GM12878 (cell line): ENCODE data around the gene TAF13. TPM values are rescaled to one million over a fixed set of nuclear protein-coding genes. Genes with fewer than 3 reads are reported as not detected.

Experiments
- ATAC-seq: fragments of 200-7000 bp; cut with Tn5 transposase; 3 replicates; pipeline ENCODE4 v1.9.1; 2020; ENCODE audit warnings: mild to moderate bottlenecking, moderate library complexity
- BruUV-seq: library from RNA; stranded (reverse); fragments of 400-500 nt; replicated peaks from 2 replicates; lab custom pipeline; 2021; lab: Mats Ljungman, UMichigan
- CTCF ChIA-PET: fragments of 300-600 bp; sonication (Branson Sonifier 250); formaldehyde crosslinking; extraction: SDS; loops from one replicate; lab custom pipeline; 2021; ENCODE audit warnings: inconsistent platforms; lab: Yijun Ruan, JAX
- POLR2A ChIA-PET: fragments of 350-600 bp; formaldehyde crosslinking; extraction: SDS; loops from one replicate; lab custom pipeline; 2021; ENCODE audit warnings: inconsistent platforms; lab: Charles Lee
- RAD21 ChIA-PET: fragments of 300-600 bp; sonication (Branson Sonifier 250); formaldehyde crosslinking; loops from one replicate; lab custom pipeline; 2023; ENCODE audit warnings: antibody characterized with exemption; ENCODE audit not compliant: unreplicated experiment; lab: Charles Lee
- SMC1A ChIA-PET: fragments of 300-600 bp; sonication (Branson Sonifier 250); formaldehyde crosslinking; loops from one replicate; lab custom pipeline; 2023; ENCODE audit not compliant: unreplicated experiment, uncharacterized antibody; lab: Charles Lee
- DNase-seq: peaks from one replicate; pipeline ENCODE4 v3.0.0-alpha.2; 2011; ENCODE audit warnings: low read depth, low spot score
- FAIRE-seq: peaks from 3 replicates; lab custom pipeline; 2011; peaks lifted over from hg19 to GRCh38; lab: Jason Lieb, UNC
- H2AFZ ChIP-seq: 2 replicates; pipeline ENCODE4 v1.6.0; 2011; ENCODE audit warnings: low read depth, low read length, control low read depth; ENCODE audit not compliant: control insufficient read depth
- H3K27ac ChIP-seq: 2 replicates; pipeline ENCODE4 v1.5.1; 2011; ENCODE audit warnings: control low read depth; ENCODE audit not compliant: control insufficient read depth, insufficient read depth
- H3K27me3 ChIP-seq, 2 experiments: replicated peaks in 1 of 2; 2 replicates each; pipeline versions ENCODE4 v1.6.0 to v1.6.1; 2011; ENCODE audit warnings: low read length in 1 of 2; ENCODE audit not compliant: control insufficient read depth in 2 of 2, insufficient read depth in 2 of 2
- H3K36me3 ChIP-seq, 2 experiments: 2 replicates each; pipeline ENCODE4 v1.5.1; 2011; ENCODE audit warnings: low read length in 1 of 2; ENCODE audit not compliant: control insufficient read depth in 2 of 2, insufficient read depth in 2 of 2
- H3K4me1 ChIP-seq: 2 replicates; pipeline ENCODE4 v1.6.1; 2011; ENCODE audit warnings: mild to moderate bottlenecking, low read length, moderate library complexity, mixed read lengths; ENCODE audit not compliant: control insufficient read depth, insufficient read depth
- H3K4me2 ChIP-seq: 2 replicates; pipeline ENCODE4 v1.6.0; 2011; ENCODE audit warnings: control low read depth; ENCODE audit not compliant: control insufficient read depth, insufficient read depth
- H3K4me3 ChIP-seq: fragments of 200-600 bp; sonication (generic); 2 replicates; pipeline ENCODE4 v1.5.1; 2016
- H3K79me2 ChIP-seq: 2 replicates; pipeline ENCODE4 v1.6.0; 2011; ENCODE audit warnings: low read length; ENCODE audit not compliant: control insufficient read depth, insufficient read depth
- H3K9ac ChIP-seq: 2 replicates; pipeline ENCODE4 v1.8.0; 2011; ENCODE audit warnings: low read length, control low read depth, mixed read lengths; ENCODE audit not compliant: control insufficient read depth, insufficient read depth
- H3K9me3 ChIP-seq: replicated peaks from 3 replicates; pipeline ENCODE4 v1.5.1; 2011; ENCODE audit warnings: mild to moderate bottlenecking, low read length; ENCODE audit not compliant: control insufficient read depth, insufficient read depth
- H4K20me1 ChIP-seq: 2 replicates; pipeline ENCODE4 v1.6.0; 2011; ENCODE audit not compliant: control insufficient read depth, insufficient read depth
- ATF7 ChIP-seq: fragments of 450-650 bp; IDR thresholded peaks from 2 replicates; pipeline ENCODE4 v1.6.1; 2016; ENCODE audit warnings: low read depth, mild to moderate bottlenecking
- BACH1 ChIP-seq: fragments of 450-650 bp; IDR thresholded peaks from 2 replicates; pipeline ENCODE4 v1.6.1; 2017; ENCODE audit warnings: mild to moderate bottlenecking, borderline replicate concordance
- BMI1 ChIP-seq: fragments of 450-650 bp; IDR thresholded peaks from 2 replicates; pipeline ENCODE4 v1.6.1; 2016; ENCODE audit warnings: mild to moderate bottlenecking, moderate library complexity, borderline replicate concordance
- CBX5 ChIP-seq: sonication (generic); IDR thresholded peaks from 2 replicates; pipeline ENCODE4 v1.6.1; 2016; ENCODE audit warnings: low read depth, moderate library complexity, mild to moderate bottlenecking, inconsistent platforms
- CREM ChIP-seq: IDR thresholded peaks from 2 replicates; pipeline ENCODE4 v1.6.1; 2014; ENCODE audit warnings: antibody characterized with exemption, low read depth
- ESRRA ChIP-seq: IDR thresholded peaks from 2 replicates; pipeline ENCODE4 v1.6.1; 2012; ENCODE audit warnings: mild to moderate bottlenecking, low read length, improper control_type of control experiment
- GATAD2B ChIP-seq: fragments of 450-650 bp; conservative IDR thresholded peaks from 2 replicates; pipeline ENCODE4 v1.6.1; 2017; ENCODE audit warnings: low read depth, mild to moderate bottlenecking, moderate library complexity
- IKZF1 ChIP-seq: fragments of 450-650 bp; conservative IDR thresholded peaks from 2 replicates; pipeline ENCODE4 v1.6.1; 2017; ENCODE audit warnings: antibody characterized with exemption, mild to moderate bottlenecking
- IRF4 ChIP-seq: IDR thresholded peaks from 2 replicates; pipeline ENCODE4 v1.6.1; 2011; ENCODE audit warnings: low read depth, low read length
- RB1 ChIP-seq: fragments of 450-650 bp; formaldehyde crosslinking; IDR thresholded peaks from 2 replicates; pipeline ENCODE4 v1.6.1; 2017; ENCODE audit warnings: mild to moderate bottlenecking, borderline replicate concordance
- RUNX3 ChIP-seq: IDR thresholded peaks from 2 replicates; pipeline ENCODE4 v1.6.1; 2012; ENCODE audit warnings: low read length, inconsistent platforms
- SREBF2 ChIP-seq: IDR thresholded peaks from 2 replicates; pipeline ENCODE4 v1.6.1; 2012; ENCODE audit warnings: mild to moderate bottlenecking, low read length
- TCF12 ChIP-seq: IDR thresholded peaks from 2 replicates; pipeline ENCODE4 v1.6.1; 2011; ENCODE audit warnings: low read depth, mild to moderate bottlenecking, low read length
- ZNF207 ChIP-seq: fragments of 450-650 bp; IDR thresholded peaks from 2 replicates; pipeline ENCODE4 v1.6.1; 2014; ENCODE audit warnings: antibody characterized with exemption, mild to moderate bottlenecking, borderline replicate concordance
- ZNF384 ChIP-seq: IDR thresholded peaks from 2 replicates; pipeline ENCODE4 v1.6.1; 2012; ENCODE audit warnings: low read depth, mild to moderate bottlenecking, low read length, improper control_type of control experiment, borderline replicate concordance
- WGBS: methylation state at CpG from one replicate; pipeline ENCODE4 v1.1.6; 2016; ENCODE audit warnings: low lambda C conversion rate; ENCODE audit not compliant: insufficient replicate concordance, insufficient coverage; ENCODE audit errors: missing lambda C conversion rate; 5-methylcytosine and 5-hydroxymethylcytosine counted together
- in situ Hi-C: fragments of 300-500 bp; cut with MboI; formaldehyde crosslinking; loops from 9 replicates; pipeline ENCODE4 v1.14.3; 2018; ENCODE audit warnings: mixed read lengths
- intact Hi-C: fragments of 100-400 bp; cut with micrococcal nuclease; formaldehyde crosslinking; loops from one replicate; pipeline ENCODE4 v1.14.2; 2022; ENCODE audit not compliant: unreplicated experiment
- polyA plus RNA-seq, 11 experiments: library from polyadenylated mRNA; depleted of rRNA in 4 of 11; unstranded in 6 of 11; stranded (reverse) in 5 of 11; fragments of >200 nt; fragmentation: Nextera tagmentation in 4 of 11; fragmentation: Illumina TruSeq in 1 of 11; extraction: Ambion mirVana in 4 of 11; extraction: Trizol in 1 of 11; gene quantifications; 1 replicate in 1 of 11; 2 replicates in 10 of 11; pipeline versions ENCODE4 v1.2.1 to v1.2.3, GENCODE V29; 2011 to 2016; ENCODE audit warnings: inconsistent platforms in 2 of 11, missing spikeins in 2 of 11, low read depth in 1 of 11
- total RNA-seq, 4 experiments: library from RNA; depleted of rRNA in 3 of 4; stranded (reverse); fragments of >200 nt in 3 of 4; fragmentation: Illumina TruSeq in 1 of 4; extraction: Trizol in 1 of 4; gene quantifications; 2 replicates each; pipeline versions ENCODE4 v1.2.1 to v1.2.3, GENCODE V29; 2013 to 2021
- TF ChIP-seq, protein P1 (sequence below): IDR thresholded peaks from 2 replicates; pipeline ENCODE4 v1.6.1; 2012; ENCODE audit warnings: improper control_type of control experiment, low read depth, low read length; ENCODE audit not compliant: insufficient replicate concordance
- TF ChIP-seq, protein P2 (sequence below): IDR thresholded peaks from 2 replicates; pipeline ENCODE4 v1.6.1; 2012; ENCODE audit warnings: low read length, inconsistent platforms
- TF ChIP-seq, protein P3 (sequence below): IDR thresholded peaks from 2 replicates; pipeline ENCODE4 v1.6.1; 2011; ENCODE audit warnings: low read depth, low read length, improper control_type of control experiment, borderline replicate concordance

TAF13 gene
- total and polyA plus RNA-seq, 10 of the 15 experiments (the other 5 are each of a cell fraction or from before 2014, with no cell fraction given) = 8.1 to 30.6 (median 18.0) TPM

- no peak for TF ChIP-seq TCF12
- no peak for TF ChIP-seq BACH1
- no peak for TF ChIP-seq GATAD2B
These were observed 44.6 kb upstream of the TAF13 start (continued) for GRCh38 chr1:109120356-109120755.

GRCh38 chr1:109118089-109118488 lies 42.3 kb upstream of the TAF13 start:
- Histone ChIP-seq H3K36me3 (no peaks in the 10 kb centered on the region), H3K79me2 (no peaks in the 10 kb centered on the region), H3K27ac (no peak overlapping the region), H3K4me1 (peaks cover 5% of the 10 kb centered on the region; the same call in 1 of the 2 replicates), H3K4me3 (no peak overlapping the region), H2AFZ (no peak overlapping the region), H3K9me3 (no peaks in the 10 kb centered on the region), H3K9ac (no peak overlapping the region), H4K20me1 (no peaks in the 10 kb centered on the region), H3K4me2 (no peak overlapping the region), H3K27me3 (peaks cover 8 to 11% of the 10 kb centered on the region in 2 experiments)
- in situ Hi-C loops = no loop called here
- ChIA-PET POLR2A (no interaction called here), RAD21 (no interaction called here), CTCF (interaction anchor here (0.7 kb wide), 1 partner anchor 421 kb away, joined by 6 read pairs; no protein-coding TSS in a partner anchor), SMC1A (no interaction called here)
- 0% methylated on average over 1 of the region's 3 CpGs for WGBS
- TF ChIP-seq ESRRA (no peak), RB1 (no peak), BMI1 (no peak), CREM (no peak), ZNF207 (no peak), RUNX3 (no peak), ATF7 (no peak), IKZF1 (no peak), IRF4 (no peak), CBX5 (no peak), ZNF384 (no peak), SREBF2 (no peak)
- TF ChIP-seq, protein P1, sequence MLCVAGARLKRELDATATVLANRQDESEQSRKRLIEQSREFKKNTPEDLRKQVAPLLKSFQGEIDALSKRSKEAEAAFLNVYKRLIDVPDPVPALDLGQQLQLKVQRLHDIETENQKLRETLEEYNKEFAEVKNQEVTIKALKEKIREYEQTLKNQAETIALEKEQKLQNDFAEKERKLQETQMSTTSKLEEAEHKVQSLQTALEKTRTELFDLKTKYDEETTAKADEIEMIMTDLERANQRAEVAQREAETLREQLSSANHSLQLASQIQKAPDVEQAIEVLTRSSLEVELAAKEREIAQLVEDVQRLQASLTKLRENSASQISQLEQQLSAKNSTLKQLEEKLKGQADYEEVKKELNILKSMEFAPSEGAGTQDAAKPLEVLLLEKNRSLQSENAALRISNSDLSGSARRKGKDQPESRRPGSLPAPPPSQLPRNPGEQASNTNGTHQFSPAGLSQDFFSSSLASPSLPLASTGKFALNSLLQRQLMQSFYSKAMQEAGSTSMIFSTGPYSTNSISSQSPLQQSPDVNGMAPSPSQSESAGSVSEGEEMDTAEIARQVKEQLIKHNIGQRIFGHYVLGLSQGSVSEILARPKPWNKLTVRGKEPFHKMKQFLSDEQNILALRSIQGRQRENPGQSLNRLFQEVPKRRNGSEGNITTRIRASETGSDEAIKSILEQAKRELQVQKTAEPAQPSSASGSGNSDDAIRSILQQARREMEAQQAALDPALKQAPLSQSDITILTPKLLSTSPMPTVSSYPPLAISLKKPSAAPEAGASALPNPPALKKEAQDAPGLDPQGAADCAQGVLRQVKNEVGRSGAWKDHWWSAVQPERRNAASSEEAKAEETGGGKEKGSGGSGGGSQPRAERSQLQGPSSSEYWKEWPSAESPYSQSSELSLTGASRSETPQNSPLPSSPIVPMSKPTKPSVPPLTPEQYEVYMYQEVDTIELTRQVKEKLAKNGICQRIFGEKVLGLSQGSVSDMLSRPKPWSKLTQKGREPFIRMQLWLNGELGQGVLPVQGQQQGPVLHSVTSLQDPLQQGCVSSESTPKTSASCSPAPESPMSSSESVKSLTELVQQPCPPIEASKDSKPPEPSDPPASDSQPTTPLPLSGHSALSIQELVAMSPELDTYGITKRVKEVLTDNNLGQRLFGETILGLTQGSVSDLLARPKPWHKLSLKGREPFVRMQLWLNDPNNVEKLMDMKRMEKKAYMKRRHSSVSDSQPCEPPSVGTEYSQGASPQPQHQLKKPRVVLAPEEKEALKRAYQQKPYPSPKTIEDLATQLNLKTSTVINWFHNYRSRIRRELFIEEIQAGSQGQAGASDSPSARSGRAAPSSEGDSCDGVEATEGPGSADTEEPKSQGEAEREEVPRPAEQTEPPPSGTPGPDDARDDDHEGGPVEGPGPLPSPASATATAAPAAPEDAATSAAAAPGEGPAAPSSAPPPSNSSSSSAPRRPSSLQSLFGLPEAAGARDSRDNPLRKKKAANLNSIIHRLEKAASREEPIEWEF = no peak
- TF ChIP-seq, protein P2, sequence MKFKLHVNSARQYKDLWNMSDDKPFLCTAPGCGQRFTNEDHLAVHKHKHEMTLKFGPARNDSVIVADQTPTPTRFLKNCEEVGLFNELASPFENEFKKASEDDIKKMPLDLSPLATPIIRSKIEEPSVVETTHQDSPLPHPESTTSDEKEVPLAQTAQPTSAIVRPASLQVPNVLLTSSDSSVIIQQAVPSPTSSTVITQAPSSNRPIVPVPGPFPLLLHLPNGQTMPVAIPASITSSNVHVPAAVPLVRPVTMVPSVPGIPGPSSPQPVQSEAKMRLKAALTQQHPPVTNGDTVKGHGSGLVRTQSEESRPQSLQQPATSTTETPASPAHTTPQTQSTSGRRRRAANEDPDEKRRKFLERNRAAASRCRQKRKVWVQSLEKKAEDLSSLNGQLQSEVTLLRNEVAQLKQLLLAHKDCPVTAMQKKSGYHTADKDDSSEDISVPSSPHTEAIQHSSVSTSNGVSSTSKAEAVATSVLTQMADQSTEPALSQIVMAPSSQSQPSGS = no peak
- TF ChIP-seq, protein P3, sequence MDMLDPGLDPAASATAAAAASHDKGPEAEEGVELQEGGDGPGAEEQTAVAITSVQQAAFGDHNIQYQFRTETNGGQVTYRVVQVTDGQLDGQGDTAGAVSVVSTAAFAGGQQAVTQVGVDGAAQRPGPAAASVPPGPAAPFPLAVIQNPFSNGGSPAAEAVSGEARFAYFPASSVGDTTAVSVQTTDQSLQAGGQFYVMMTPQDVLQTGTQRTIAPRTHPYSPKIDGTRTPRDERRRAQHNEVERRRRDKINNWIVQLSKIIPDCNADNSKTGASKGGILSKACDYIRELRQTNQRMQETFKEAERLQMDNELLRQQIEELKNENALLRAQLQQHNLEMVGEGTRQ = no peak
- no peak for ATAC-seq
- no peak for DNase-seq
- intact Hi-C loops = loop anchor here (10.0 kb wide), 1 partner anchor 277 kb away; the partner anchor contains the start of gene SORT1
- no TSS peak for BruUV-seq
- no peak for FAIRE-seq
